Measurements from ENCODE around the gene KLRK1.
"Not testable (repeated sequence)": the region's sequence is repeated elsewhere in the genome, so short reads cannot be mapped to it uniquely, and the experiment has no call there.

The KLRK1 gene

GRCh38 chr12:10358969-10359368, 30.9 kb downstream of the KLRK1 start:
- TF ChIP-seq CTCF (IDR thresholded peaks at IDR 0.05; ENCODE audit: poor library complexity, severe bottlenecking): no peak
- no peak for DNase-seq (ENCODE audit: low spot score)
- ATAC-seq (ENCODE audit: low read depth): no peak

GRCh38 chr12:10358131-10358530, 31.7 kb downstream of the KLRK1 start:
- no peak for TF ChIP-seq CTCF (IDR thresholded peaks at IDR 0.05; ENCODE audit: poor library complexity, severe bottlenecking)
- no peaks in the 10 kb centered on the region for H3K36me3 ChIP-seq (ENCODE audit: low read depth)
- no peak overlapping the region for H3K27ac ChIP-seq (ENCODE audit: poor library complexity, severe bottlenecking)
- no peak for DNase-seq (ENCODE audit: low spot score)
- no peaks in the 10 kb centered on the region for H3K9me3 ChIP-seq (ENCODE audit: severe bottlenecking)
- no peaks in the 10 kb centered on the region for H3K27me3 ChIP-seq (ENCODE audit: insufficient read depth, poor library complexity, severe bottlenecking)
- H3K4me3 ChIP-seq (ENCODE audit: severe bottlenecking): no peak overlapping the region
- ATAC-seq (ENCODE audit: low read depth): no peak
- peaks cover 13% of the 10 kb centered on the region for H3K4me1 ChIP-seq (ENCODE audit: insufficient read depth, poor library complexity, severe bottlenecking)

More at GRCh38 chr12:10358969-10359368, 30.9 kb downstream of the KLRK1 start:
- no peaks in the 10 kb centered on the region for H3K36me3 ChIP-seq (ENCODE audit: low read depth)
- peaks cover 13% of the 10 kb centered on the region for H3K4me1 ChIP-seq (ENCODE audit: insufficient read depth, poor library complexity, severe bottlenecking)
- H3K9me3 ChIP-seq (ENCODE audit: severe bottlenecking): no peaks in the 10 kb centered on the region
- H3K27me3 ChIP-seq (ENCODE audit: insufficient read depth, poor library complexity, severe bottlenecking): no peaks in the 10 kb centered on the region
- no peak overlapping the region for H3K27ac ChIP-seq (ENCODE audit: poor library complexity, severe bottlenecking)
- H3K4me3 ChIP-seq (ENCODE audit: severe bottlenecking): no peak overlapping the region

GRCh38 chr12:10354502-10354901, 35.3 kb downstream of the KLRK1 start:
- TF ChIP-seq CTCF (IDR thresholded peaks at IDR 0.05; ENCODE audit: poor library complexity, severe bottlenecking): no peak
- DNase-seq (ENCODE audit: low spot score) (no peak), ATAC-seq (ENCODE audit: low read depth) (no peak)
- H3K4me1 ChIP-seq (ENCODE audit: insufficient read depth, poor library complexity, severe bottlenecking): no peaks in the 10 kb centered on the region
- no peak overlapping the region for H3K27ac ChIP-seq (ENCODE audit: poor library complexity, severe bottlenecking)
- no peaks in the 10 kb centered on the region for H3K27me3 ChIP-seq (ENCODE audit: insufficient read depth, poor library complexity, severe bottlenecking)
- H3K9me3 ChIP-seq (ENCODE audit: severe bottlenecking): no peaks in the 10 kb centered on the region
- no peak overlapping the region for H3K4me3 ChIP-seq (ENCODE audit: severe bottlenecking)
- H3K36me3 ChIP-seq (ENCODE audit: low read depth): no peaks in the 10 kb centered on the region

- no peak for ATAC-seq (ENCODE audit: low read depth)
- no peaks in the 10 kb centered on the region for H3K4me1 ChIP-seq (ENCODE audit: insufficient read depth, poor library complexity, severe bottlenecking)
- no peak overlapping the region for H3K4me3 ChIP-seq (ENCODE audit: severe bottlenecking)
- no peak overlapping the region for H3K27ac ChIP-seq (ENCODE audit: poor library complexity, severe bottlenecking)
- no peak for DNase-seq (ENCODE audit: low spot score)
- no peaks in the 10 kb centered on the region for H3K36me3 ChIP-seq (ENCODE audit: low read depth)
- TF ChIP-seq CTCF (IDR thresholded peaks at IDR 0.05; ENCODE audit: poor library complexity, severe bottlenecking): no peak
- no peaks in the 10 kb centered on the region for H3K27me3 ChIP-seq (ENCODE audit: insufficient read depth, poor library complexity, severe bottlenecking)
- no peaks in the 10 kb centered on the region for H3K9me3 ChIP-seq (ENCODE audit: severe bottlenecking)
Measured at GRCh38 chr12:10354071-10354470, 35.8 kb downstream of the KLRK1 start.

GRCh38 chr12:10351457-10351856, 38.4 kb downstream of the KLRK1 start:
- not testable (repeated sequence) for H3K27ac ChIP-seq (ENCODE audit: poor library complexity, severe bottlenecking); ATAC-seq (ENCODE audit: low read depth); H3K27me3 ChIP-seq (ENCODE audit: insufficient read depth, poor library complexity, severe bottlenecking); H3K36me3 ChIP-seq (ENCODE audit: low read depth); H3K4me1 ChIP-seq (ENCODE audit: insufficient read depth, poor library complexity, severe bottlenecking); H3K9me3 ChIP-seq (ENCODE audit: severe bottlenecking); DNase-seq (ENCODE audit: low spot score); H3K4me3 ChIP-seq (ENCODE audit: severe bottlenecking)

Measured in RWPE2 (cell line).